Measurements from ENCODE around the gene PTPDC1.

DNA sequence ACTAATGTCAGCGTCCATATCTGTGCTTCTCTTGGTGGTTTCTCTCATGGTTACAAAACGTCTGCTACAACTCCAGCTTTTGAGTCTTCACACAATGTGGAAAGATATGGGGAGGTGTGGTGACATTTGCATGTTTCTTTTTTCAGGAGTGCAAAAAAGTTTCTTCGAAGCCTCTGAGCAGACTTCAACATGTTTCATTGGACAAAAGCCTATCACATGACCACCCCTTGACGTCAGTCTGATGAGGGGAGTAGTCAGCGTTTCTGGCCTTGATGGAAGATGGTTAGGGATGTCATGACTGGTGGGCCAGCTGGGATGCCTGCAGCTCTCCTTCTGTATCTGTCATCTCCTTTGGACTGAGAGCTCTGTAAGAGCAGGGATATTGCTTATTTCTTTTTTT, 61.4 kb downstream of the PTPDC1 start:
- TF ChIP-seq, protein P1, sequence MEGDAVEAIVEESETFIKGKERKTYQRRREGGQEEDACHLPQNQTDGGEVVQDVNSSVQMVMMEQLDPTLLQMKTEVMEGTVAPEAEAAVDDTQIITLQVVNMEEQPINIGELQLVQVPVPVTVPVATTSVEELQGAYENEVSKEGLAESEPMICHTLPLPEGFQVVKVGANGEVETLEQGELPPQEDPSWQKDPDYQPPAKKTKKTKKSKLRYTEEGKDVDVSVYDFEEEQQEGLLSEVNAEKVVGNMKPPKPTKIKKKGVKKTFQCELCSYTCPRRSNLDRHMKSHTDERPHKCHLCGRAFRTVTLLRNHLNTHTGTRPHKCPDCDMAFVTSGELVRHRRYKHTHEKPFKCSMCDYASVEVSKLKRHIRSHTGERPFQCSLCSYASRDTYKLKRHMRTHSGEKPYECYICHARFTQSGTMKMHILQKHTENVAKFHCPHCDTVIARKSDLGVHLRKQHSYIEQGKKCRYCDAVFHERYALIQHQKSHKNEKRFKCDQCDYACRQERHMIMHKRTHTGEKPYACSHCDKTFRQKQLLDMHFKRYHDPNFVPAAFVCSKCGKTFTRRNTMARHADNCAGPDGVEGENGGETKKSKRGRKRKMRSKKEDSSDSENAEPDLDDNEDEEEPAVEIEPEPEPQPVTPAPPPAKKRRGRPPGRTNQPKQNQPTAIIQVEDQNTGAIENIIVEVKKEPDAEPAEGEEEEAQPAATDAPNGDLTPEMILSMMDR (IDR thresholded peaks at IDR 0.05; ENCODE audit: insufficient read depth, low read length, poor library complexity, severe bottlenecking), result no peak
- no peak for TF ChIP-seq EZH2phosphoT487 (conservative IDR thresholded peaks at IDR 0.05; ENCODE audit: low read length)

All from SU-DHL-6 (cell line).